ENCODE measurements around the gene MBD1. TPM values are rescaled to one million over a fixed set of nuclear protein-coding genes. Genes with fewer than 3 reads are reported as not detected.

MBD1 gene
- total RNA-seq, 4 donors from 2014 or later, result 113 to 140 (median 122) TPM

GRCh38 chr18:50307738-50308470, 26.6 kb upstream of the MBD1 start:
- TF ChIP-seq POLR2A (IDR thresholded peaks at IDR 0.05), result no peak
- TF ChIP-seq, protein P1, sequence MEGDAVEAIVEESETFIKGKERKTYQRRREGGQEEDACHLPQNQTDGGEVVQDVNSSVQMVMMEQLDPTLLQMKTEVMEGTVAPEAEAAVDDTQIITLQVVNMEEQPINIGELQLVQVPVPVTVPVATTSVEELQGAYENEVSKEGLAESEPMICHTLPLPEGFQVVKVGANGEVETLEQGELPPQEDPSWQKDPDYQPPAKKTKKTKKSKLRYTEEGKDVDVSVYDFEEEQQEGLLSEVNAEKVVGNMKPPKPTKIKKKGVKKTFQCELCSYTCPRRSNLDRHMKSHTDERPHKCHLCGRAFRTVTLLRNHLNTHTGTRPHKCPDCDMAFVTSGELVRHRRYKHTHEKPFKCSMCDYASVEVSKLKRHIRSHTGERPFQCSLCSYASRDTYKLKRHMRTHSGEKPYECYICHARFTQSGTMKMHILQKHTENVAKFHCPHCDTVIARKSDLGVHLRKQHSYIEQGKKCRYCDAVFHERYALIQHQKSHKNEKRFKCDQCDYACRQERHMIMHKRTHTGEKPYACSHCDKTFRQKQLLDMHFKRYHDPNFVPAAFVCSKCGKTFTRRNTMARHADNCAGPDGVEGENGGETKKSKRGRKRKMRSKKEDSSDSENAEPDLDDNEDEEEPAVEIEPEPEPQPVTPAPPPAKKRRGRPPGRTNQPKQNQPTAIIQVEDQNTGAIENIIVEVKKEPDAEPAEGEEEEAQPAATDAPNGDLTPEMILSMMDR (IDR thresholded peaks at IDR 0.05), result no peak
- intact Hi-C loops (cut with DNase I; ENCODE audit: low total_unique reads), result no loop called here
- WGBS, 2 donors, result 4 to 7% methylated on average over 26 of the region's 26 CpGs
- peak; percentile 88 to 95 for DNase-seq (ENCODE audit: low spot score in 2 of 2)
- H3K4me3 ChIP-seq (ENCODE audit: low read depth, poor library complexity, severe bottlenecking), result no peak overlapping the region

DNA sequence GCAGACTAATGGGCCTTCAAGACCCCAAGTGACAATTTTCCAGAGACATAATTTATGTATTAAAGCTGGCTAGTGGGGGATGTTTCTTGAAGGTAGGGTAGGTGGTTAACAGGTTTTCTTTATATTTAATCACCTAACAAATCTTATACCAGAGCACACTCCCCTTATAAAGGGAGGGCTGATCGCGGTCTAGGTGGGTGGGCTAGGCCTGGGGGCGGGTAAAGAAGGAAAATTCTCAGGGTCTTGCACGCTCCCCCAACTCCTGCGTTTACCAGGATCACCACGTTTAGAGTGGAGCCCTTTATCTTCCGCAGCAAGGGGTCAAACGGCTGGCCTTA, 26.0 kb upstream of the MBD1 start:
- WGBS, 2 donors, result 1 to 3% methylated on average over 8 of the region's 8 CpGs
- intact Hi-C loops (cut with DNase I; ENCODE audit: low total_unique reads), result no loop called here
- no peak for DNase-seq (ENCODE audit: low spot score in 2 of 2)
- no peak overlapping the region for H3K4me3 ChIP-seq (ENCODE audit: low read depth, poor library complexity, severe bottlenecking)
- TF ChIP-seq POLR2A (IDR thresholded peaks at IDR 0.05), result no peak
- TF ChIP-seq, protein P1 (IDR thresholded peaks at IDR 0.05), result no peak

DNA sequence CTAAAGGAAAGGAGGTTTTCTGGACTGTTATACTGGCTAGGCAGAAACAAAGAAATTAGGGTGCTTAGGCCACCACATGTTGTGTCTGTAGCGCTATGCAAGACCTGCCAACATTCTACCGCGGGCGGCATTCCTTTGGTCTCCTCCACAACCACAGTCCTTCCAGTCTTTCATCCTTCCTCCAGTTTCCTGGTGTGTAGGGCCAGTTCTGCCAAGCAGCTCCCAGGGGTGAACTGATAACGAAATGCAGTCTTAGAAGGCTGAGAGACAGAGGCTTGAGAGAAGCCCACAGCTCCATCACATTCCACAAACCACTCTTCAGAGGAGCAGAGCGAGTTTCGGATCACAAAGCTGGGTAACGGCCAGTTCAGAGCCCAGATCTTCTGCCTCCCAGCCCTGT, 25.6 kb upstream of the MBD1 start:
- intact Hi-C loops (cut with DNase I; ENCODE audit: low total_unique reads), result no loop called here
- WGBS, 2 donors, result 70 to 75% methylated on average over 8 of the region's 8 CpGs
- DNase-seq (ENCODE audit: low spot score in 2 of 2), result no peak
- no peak overlapping the region for H3K4me3 ChIP-seq (ENCODE audit: low read depth, poor library complexity, severe bottlenecking)
- no peak for TF ChIP-seq POLR2A (IDR thresholded peaks at IDR 0.05)
- TF ChIP-seq, protein P1 (IDR thresholded peaks at IDR 0.05), result no peak

DNA sequence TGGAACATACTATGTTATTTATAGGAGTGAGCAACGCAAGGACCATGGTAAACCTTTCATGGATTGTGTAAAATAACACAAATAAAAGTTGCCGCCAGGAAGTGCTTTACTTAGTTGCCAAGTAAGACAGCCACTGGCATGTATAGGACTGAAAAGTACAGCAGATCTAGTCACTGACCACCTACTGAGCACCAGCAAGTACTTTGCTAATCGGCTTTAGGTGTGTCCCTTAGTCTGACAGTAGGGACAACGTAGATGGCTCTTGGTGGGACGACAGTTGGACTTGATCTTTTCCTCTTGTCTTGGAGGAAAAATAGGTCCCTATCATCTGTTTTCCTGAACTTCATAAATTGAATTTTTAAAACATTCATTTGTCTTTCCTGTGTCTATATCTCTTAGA, 19.8 kb upstream of the MBD1 start:
- TF ChIP-seq, protein P1 (IDR thresholded peaks at IDR 0.05), result no peak
- no peak for TF ChIP-seq POLR2A (IDR thresholded peaks at IDR 0.05)
- intact Hi-C loops (cut with DNase I; ENCODE audit: low total_unique reads), result no loop called here
- no peak for DNase-seq (ENCODE audit: low spot score in 2 of 2)
- H3K4me3 ChIP-seq (ENCODE audit: low read depth, poor library complexity, severe bottlenecking), result no peak overlapping the region
- 73 to 79% methylated on average over 5 of the region's 5 CpGs for WGBS, 2 donors

GRCh38 chr18:50299626-50300388, 18.5 kb upstream of the MBD1 start:
- intact Hi-C loops (cut with DNase I; ENCODE audit: low total_unique reads), result no loop called here
- 55 to 75% methylated on average over 7 of the region's 7 CpGs for WGBS, 2 donors
- TF ChIP-seq POLR2A (IDR thresholded peaks at IDR 0.05), result no peak
- TF ChIP-seq, protein P1 (IDR thresholded peaks at IDR 0.05), result no peak
- H3K4me3 ChIP-seq (ENCODE audit: low read depth, poor library complexity, severe bottlenecking), result no peak overlapping the region
- DNase-seq (ENCODE audit: low spot score in 2 of 2), result no peak

All from lower leg skin (tissue), 4 donors.